ENCODE measurements around the gene CNTLN.

- no peak for TF ChIP-seq CTCF (IDR thresholded peaks at IDR 0.05)
- TF ChIP-seq POLR2A (IDR thresholded peaks at IDR 0.05) = no peak
- no peak for TF ChIP-seq POLR2AphosphoS5 (IDR thresholded peaks at IDR 0.05)
Measured at GRCh38 chr9:17520268-17521064, 385.6 kb downstream of the CNTLN start.
